Nephron progenitor cell (in vitro differentiated cells): ENCODE results near the gene ELAC2.

Experiments
- DNase-seq: peaks from one replicate; pipeline ENCODE4 v3.0.0; 2021
- H3K27ac Mint-ChIP-seq: 2 replicates; pipeline ENCODE4 v1.8.0; 2021; ENCODE audit warnings: mild to moderate bottlenecking, moderate library complexity, mixed read lengths
- H3K27me3 Mint-ChIP-seq: 2 replicates; pipeline ENCODE4 v1.8.0; 2021; ENCODE audit warnings: mild to moderate bottlenecking, low read depth, mixed read lengths; ENCODE audit not compliant: poor library complexity
- H3K36me3 Mint-ChIP-seq: 2 replicates; pipeline ENCODE4 v1.8.0; 2021; ENCODE audit warnings: low read depth, mixed read lengths
- H3K4me1 Mint-ChIP-seq: 2 replicates; pipeline ENCODE4 v1.8.0; 2021; ENCODE audit warnings: mixed read lengths
- H3K4me3 Mint-ChIP-seq: 2 replicates; pipeline ENCODE4 v1.8.0; 2021; ENCODE audit warnings: mild to moderate bottlenecking, moderate library complexity, mixed read lengths
- H3K9me3 Mint-ChIP-seq: 2 replicates; pipeline ENCODE4 v1.8.0; 2021; ENCODE audit warnings: mild to moderate bottlenecking, moderate library complexity, mixed read lengths
- TF ChIP-seq, protein P1 (sequence below): fragments of 200-600 bp; sonication (generic); IDR thresholded peaks from 2 replicates; pipeline ENCODE4 v1.5.0; 2021; ENCODE audit warnings: antibody characterized with exemption

The ELAC2 gene, protein sequence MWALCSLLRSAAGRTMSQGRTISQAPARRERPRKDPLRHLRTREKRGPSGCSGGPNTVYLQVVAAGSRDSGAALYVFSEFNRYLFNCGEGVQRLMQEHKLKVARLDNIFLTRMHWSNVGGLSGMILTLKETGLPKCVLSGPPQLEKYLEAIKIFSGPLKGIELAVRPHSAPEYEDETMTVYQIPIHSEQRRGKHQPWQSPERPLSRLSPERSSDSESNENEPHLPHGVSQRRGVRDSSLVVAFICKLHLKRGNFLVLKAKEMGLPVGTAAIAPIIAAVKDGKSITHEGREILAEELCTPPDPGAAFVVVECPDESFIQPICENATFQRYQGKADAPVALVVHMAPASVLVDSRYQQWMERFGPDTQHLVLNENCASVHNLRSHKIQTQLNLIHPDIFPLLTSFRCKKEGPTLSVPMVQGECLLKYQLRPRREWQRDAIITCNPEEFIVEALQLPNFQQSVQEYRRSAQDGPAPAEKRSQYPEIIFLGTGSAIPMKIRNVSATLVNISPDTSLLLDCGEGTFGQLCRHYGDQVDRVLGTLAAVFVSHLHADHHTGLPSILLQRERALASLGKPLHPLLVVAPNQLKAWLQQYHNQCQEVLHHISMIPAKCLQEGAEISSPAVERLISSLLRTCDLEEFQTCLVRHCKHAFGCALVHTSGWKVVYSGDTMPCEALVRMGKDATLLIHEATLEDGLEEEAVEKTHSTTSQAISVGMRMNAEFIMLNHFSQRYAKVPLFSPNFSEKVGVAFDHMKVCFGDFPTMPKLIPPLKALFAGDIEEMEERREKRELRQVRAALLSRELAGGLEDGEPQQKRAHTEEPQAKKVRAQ

DNA sequence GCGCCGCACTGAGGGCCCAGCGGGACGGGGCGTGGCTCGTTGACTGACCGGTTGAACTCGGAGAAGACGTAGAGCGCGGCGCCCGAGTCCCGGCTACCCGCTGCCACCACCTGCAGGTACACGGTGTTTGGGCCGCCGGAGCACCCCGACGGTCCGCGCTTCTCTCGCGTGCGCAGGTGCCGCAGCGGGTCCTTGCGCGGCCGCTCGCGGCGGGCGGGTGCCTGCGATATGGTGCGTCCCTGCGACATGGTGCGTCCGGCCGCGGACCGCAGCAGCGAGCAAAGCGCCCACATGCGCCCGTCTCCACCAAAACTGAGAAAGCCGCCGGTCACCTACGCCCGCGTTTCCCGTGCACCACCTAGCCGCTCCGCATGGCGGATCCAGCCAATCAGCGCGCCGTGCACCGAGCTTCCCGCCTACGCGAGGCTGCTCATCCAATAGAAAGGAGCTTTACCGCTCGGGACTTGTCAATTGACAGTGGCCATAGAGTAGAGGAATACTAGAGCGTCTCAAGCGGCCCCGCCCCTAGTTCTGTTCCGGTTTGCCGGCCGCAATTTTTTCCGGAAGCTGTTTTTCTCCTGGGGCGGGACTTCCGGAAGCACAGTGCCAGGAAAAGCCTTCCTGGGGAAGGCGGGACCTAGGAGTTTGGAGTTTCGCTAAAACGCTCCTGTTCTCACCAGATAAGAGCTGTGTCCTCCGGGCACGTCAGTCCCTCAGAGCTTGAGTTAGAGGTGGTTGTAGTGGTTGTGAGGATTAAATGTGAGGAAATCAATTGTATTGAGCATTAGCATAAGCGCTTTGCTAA, at the start of gene ELAC2:
TSS of gene ELAC2 (minus strand) at position 373 of the 805 bp plus-strand sequence. CDS start at position 293, 80 bp downstream.
- DNase-seq = peak; percentile 94
- H3K4me3 Mint-ChIP-seq = peak within 1 kb of the TSS; percentile 96
- H3K36me3 Mint-ChIP-seq = peaks cover 32% of the 10 kb centered on the region
- peaks cover 30% of the 10 kb centered on the region for H3K4me1 Mint-ChIP-seq
- no peaks in the 10 kb centered on the region for H3K27me3 Mint-ChIP-seq
- H3K27ac Mint-ChIP-seq = peak within 1 kb of the TSS; percentile 89
- no peaks in the 10 kb centered on the region for H3K9me3 Mint-ChIP-seq
- TF ChIP-seq, protein P1, sequence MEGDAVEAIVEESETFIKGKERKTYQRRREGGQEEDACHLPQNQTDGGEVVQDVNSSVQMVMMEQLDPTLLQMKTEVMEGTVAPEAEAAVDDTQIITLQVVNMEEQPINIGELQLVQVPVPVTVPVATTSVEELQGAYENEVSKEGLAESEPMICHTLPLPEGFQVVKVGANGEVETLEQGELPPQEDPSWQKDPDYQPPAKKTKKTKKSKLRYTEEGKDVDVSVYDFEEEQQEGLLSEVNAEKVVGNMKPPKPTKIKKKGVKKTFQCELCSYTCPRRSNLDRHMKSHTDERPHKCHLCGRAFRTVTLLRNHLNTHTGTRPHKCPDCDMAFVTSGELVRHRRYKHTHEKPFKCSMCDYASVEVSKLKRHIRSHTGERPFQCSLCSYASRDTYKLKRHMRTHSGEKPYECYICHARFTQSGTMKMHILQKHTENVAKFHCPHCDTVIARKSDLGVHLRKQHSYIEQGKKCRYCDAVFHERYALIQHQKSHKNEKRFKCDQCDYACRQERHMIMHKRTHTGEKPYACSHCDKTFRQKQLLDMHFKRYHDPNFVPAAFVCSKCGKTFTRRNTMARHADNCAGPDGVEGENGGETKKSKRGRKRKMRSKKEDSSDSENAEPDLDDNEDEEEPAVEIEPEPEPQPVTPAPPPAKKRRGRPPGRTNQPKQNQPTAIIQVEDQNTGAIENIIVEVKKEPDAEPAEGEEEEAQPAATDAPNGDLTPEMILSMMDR = no peak

GRCh38 chr17:13065032-13065431, 47.2 kb upstream of the ELAC2 start:
- no peak overlapping the region for H3K4me3 Mint-ChIP-seq
- H3K36me3 Mint-ChIP-seq = peaks cover 5% of the 10 kb centered on the region
- H3K9me3 Mint-ChIP-seq = peaks cover 11% of the 10 kb centered on the region
- H3K4me1 Mint-ChIP-seq = no peaks in the 10 kb centered on the region
- no peak overlapping the region for H3K27ac Mint-ChIP-seq
- H3K27me3 Mint-ChIP-seq = peaks cover 20% of the 10 kb centered on the region
- TF ChIP-seq, protein P1 = no peak
- no peak for DNase-seq

DNA sequence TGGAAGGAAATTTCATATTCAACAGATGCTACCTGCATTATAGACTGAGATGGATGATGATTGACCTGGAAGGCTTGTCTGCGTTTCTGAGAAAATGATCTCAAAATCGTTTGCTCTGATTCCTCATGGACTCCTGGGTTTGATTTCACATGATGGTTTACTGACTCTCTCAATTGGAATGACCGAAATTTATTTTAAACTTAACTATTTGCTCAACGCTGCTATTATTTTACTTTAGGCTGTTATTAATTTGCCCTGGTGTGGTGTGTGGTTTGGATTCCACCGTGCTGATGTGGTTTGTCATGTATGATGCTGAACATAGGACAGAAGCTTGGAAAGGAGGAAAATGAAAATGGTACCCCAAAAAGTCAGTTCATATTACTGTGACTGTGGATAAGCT, 37.3 kb upstream of the ELAC2 start:
- Mint-ChIP-seq H3K27me3 (peaks cover 6% of the 10 kb centered on the region), H3K27ac (no peak overlapping the region)

GRCh38 chr17:13054666-13055065, 36.8 kb upstream of the ELAC2 start:
- H3K4me3 Mint-ChIP-seq = no peak overlapping the region
- DNase-seq = no peak
- H3K9me3 Mint-ChIP-seq = no peaks in the 10 kb centered on the region
- H3K36me3 Mint-ChIP-seq = no peaks in the 10 kb centered on the region
- peaks cover 6% of the 10 kb centered on the region for H3K27me3 Mint-ChIP-seq
- TF ChIP-seq, protein P1 = no peak
- H3K27ac Mint-ChIP-seq = no peak overlapping the region
- H3K4me1 Mint-ChIP-seq = no peaks in the 10 kb centered on the region

More for the DNA sequence above, 37.3 kb upstream of the ELAC2 start:
- H3K9me3 Mint-ChIP-seq = no peaks in the 10 kb centered on the region
- H3K36me3 Mint-ChIP-seq = no peaks in the 10 kb centered on the region
- no peak overlapping the region for H3K4me3 Mint-ChIP-seq
- DNase-seq = no peak
- TF ChIP-seq, protein P1 = no peak
- no peaks in the 10 kb centered on the region for H3K4me1 Mint-ChIP-seq

DNA sequence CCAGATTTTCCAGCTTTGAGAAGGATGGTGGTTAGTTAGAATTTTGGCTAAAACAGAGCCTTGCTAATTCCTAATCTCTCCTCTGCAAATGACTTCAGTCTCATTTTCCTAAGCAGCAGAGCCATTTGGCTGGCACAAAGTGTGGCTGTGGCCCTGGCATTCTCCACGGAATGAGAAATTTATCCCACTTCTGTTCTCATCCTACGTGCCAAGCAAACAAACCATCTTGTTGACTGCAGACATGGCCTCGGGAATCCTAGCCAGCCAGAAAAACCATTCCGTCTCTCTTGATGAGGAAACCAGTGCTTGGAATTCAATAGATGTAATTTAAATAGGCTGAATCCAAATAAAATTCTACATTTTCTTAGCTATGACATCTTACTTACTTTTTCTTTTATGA, 34.1 kb upstream of the ELAC2 start:
- Mint-ChIP-seq H3K36me3 (no peaks in the 10 kb centered on the region), H3K4me3 (no peak overlapping the region), H3K27ac (no peak overlapping the region), H3K4me1 (peaks cover 4% of the 10 kb centered on the region), H3K27me3 (peaks cover 15% of the 10 kb centered on the region), H3K9me3 (no peaks in the 10 kb centered on the region)
- TF ChIP-seq, protein P1 = no peak
- DNase-seq = no peak
